AG10803 (cell line): ENCODE data around the gene CHI3L2.
A peak's percentile ranks its signal among the peaks of the same experiment; 100 is the strongest.

Experiments used
- DNase-seq: peaks from one replicate; pipeline ENCODE4 v3.0.0; 2010; ENCODE audit warnings: low read depth
- H3K4me3 ChIP-seq: 2 replicates; pipeline ENCODE4 v1.5.1; 2011; ENCODE audit warnings: mild to moderate bottlenecking, low read length, control low read depth
- TF ChIP-seq, protein P1 (sequence below): conservative IDR thresholded peaks from 2 replicates; pipeline ENCODE4 v1.5.1; 2011; ENCODE audit warnings: mild to moderate bottlenecking, low read length, control low read depth, inconsistent platforms

CHI3L2 gene

DNA sequence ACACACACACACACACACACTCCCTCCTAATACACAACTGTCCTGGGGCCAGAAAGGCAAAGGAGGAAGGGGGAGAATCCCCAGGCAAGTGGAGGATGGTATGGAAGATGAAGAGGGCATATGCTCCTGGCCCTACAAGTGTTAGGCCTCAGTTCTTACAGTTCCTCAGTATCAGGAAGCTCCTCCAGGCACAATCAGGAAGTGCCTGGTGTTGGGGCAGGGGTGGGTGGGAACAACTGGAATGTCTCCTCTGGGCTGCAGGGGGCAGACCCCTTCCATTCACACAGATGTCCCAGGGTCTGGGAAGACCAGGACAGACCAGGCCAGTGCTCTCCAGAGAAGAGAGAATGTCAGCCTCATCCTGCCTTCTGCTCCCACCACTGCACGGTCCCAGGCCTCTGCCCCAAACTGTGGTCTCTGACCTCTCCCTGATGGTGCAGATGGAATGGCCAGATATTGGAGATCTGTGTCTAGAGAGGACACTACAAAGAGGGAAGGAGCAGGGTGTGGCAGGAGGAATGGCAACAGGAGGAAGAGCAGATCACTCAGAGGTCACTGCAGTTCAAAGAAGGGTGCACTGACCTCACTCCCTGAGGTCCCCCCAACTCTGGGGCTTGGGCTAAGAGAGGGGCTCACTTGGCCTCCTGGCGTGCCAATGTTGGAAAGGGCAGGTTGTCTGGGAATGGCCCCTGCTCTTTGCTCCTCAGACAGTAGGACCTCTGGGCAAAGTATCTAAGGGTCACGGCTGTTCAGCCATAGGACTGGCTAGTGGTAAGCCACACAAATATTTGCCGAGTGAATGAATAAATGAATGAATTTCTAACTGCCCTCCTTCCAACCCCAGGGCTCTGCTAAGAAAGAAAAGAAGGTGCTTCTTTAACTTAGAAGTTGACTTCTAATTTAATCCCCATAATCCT lies 24.5 kb upstream of the CHI3L2 start:
- no peak for DNase-seq

DNA sequence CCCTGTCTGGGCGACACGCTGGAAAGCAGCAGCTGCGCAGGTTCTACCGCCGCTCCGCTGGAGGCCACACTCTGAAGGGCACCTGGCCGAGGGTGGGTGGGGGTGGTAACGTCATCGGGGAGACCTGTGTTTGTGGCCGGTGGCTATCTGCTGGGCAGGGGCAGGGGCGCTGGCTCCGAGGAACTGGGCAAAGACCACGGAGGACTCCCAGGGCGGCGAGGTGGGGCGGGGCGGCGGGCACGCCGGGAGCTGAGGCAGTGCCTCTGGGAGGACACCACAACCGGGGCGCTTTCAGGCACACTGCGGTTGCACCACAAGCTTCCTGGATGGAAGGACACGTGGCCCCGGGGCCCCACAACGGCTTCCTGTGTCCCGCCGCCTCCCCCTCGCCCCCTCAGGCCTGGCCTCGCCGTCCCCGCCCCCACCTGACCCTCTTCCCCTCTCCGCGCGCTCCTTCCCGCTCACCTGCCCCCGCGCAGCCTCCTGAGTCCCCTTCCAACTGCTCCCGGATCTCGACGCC lies 23.8 kb upstream of the CHI3L2 start:
- peak overlapping the region; percentile 59 for H3K4me3 ChIP-seq
- DNase-seq: peak; percentile 49
- TF ChIP-seq, protein P1, sequence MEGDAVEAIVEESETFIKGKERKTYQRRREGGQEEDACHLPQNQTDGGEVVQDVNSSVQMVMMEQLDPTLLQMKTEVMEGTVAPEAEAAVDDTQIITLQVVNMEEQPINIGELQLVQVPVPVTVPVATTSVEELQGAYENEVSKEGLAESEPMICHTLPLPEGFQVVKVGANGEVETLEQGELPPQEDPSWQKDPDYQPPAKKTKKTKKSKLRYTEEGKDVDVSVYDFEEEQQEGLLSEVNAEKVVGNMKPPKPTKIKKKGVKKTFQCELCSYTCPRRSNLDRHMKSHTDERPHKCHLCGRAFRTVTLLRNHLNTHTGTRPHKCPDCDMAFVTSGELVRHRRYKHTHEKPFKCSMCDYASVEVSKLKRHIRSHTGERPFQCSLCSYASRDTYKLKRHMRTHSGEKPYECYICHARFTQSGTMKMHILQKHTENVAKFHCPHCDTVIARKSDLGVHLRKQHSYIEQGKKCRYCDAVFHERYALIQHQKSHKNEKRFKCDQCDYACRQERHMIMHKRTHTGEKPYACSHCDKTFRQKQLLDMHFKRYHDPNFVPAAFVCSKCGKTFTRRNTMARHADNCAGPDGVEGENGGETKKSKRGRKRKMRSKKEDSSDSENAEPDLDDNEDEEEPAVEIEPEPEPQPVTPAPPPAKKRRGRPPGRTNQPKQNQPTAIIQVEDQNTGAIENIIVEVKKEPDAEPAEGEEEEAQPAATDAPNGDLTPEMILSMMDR: no peak

More for the DNA sequence above, 24.5 kb upstream of the CHI3L2 start:
- no peak overlapping the region for H3K4me3 ChIP-seq
- TF ChIP-seq, protein P1: no peak

DNA sequence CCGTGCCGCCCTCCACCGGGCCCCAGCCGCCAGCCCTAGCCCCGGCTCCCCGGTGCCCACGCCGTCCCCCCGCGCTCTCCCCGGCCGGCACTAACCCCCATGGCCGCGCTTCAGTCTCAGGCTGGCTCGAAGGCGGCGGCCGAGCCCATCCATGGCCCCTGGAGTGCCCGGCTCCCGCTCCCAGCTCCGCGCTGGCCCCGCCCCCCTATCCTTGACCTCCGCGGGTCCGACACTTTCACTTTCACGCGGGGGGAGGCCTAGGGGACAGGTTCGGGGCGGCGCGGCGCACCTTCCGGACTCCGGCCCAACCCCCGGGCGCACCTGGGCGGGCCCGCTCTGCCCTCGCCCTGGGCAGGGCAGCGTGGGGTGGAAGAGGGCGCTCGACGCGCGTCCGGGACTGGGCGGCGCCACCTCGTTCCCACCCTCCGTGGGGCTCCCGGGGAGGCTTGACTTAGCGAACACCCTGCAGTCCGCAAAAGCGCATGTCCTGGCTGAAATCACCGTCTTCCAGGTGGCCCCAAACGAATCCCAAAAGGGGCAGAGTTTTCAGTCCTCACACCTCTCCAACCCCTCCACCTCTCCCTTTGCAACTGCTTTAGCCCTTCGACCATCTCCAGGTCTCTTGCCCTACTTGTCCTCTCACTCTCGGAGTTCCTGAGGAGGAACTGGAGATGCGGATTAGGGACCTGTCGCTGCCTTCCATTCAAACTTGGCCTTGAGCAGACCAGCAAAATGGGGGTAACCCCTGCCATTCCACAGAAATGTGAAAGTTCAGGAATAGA lies 23.1 kb upstream of the CHI3L2 start:
- H3K4me3 ChIP-seq: peak overlapping the region; percentile 59
- DNase-seq: no peak
- TF ChIP-seq, protein P1: no peak

DNA sequence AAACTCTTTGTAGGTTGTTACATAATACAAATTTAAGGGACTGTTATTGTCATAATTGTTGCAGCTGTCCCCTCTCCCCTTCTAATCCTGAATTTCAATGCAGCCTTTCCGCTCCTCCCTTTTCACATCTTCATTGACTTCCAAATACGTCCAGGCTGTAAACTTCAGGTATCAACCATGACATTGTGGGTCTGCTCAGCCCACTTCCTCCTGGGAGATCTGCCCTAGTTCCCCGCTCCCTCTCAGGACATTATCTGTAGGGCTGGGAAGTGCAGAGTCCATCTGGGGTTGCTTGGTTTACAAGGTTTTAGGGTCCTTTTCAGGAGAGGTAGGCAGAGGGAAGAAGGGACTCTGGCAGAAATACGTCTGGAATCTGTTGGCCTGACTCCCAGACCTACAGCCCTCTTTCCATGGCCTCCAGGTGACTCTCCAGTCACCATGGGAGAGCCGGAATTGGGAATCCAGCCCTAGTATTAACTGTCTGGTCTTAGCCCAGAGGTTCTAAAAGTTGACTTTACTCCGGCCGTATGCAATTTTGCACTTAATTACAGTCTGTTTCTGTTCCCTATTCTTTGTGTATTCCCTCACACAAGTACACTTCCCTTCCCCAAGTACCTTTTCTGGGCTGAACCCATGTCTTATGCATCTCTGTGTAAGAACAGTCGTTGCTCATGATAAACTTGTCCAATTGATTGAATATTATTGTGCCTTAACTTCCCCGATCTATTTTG lies 22.4 kb upstream of the CHI3L2 start:
- TF ChIP-seq, protein P1: no peak
- DNase-seq: no peak
- no peak overlapping the region for H3K4me3 ChIP-seq

DNA sequence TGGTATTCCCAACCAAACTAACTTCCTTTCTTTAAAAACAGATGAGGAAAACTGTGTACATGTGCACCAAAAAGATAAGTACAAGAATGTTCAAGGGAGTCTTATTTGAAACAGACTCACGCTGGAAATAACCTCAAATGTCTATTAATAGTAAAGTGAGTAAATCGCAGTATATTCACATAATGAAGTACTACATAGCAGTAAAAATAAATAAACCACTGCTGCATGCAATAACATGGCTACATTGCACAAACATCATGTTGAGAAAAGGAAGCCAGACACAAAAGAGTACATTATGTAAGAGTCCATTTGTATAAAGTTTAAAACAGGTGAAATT lies 21.8 kb upstream of the CHI3L2 start:
- H3K4me3 ChIP-seq: no peak overlapping the region
- DNase-seq: peak; percentile 36
- TF ChIP-seq, protein P1: no peak

DNA sequence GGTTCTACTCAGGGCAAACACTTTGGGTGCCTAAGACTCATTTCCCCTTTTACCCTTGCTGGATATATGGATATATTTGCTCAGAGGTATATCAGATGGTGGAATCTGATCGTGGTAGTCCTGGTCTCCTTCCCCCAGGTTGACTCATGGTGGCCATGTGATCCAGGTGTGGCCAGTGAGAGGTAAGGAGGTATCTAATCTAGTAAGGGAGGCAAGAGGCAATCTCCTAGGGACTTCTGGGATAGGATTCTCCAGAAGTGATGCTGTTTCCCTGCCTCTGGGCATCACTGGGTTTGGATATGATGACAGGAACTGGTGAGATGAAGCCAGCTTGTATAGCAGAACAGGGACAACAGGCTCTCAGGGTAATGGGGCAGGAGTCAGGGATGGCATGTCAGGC lies 18.6 kb upstream of the CHI3L2 start:
- no peak overlapping the region for H3K4me3 ChIP-seq
- TF ChIP-seq, protein P1: no peak
- no peak for DNase-seq
